Chondrocyte (in vitro differentiated cells): Measurements from ENCODE around the gene FRMD3. TPM values are rescaled to one million over a fixed set of nuclear protein-coding genes. Genes with fewer than 3 reads are reported as not detected.

ENCODE experiments used
- DNase-seq: peaks from one replicate; pipeline ENCODE4 v3.0.0; 2021; ENCODE audit warnings: mixed read lengths, low spot score
- H3K27ac Mint-ChIP-seq: one replicate; pipeline ENCODE4 v1.8.0; 2021; ENCODE audit warnings: mild to moderate bottlenecking, moderate library complexity, mixed read lengths; ENCODE audit not compliant: unreplicated experiment
- H3K27me3 Mint-ChIP-seq: 2 replicates; pipeline ENCODE4 v1.8.0; 2021; ENCODE audit warnings: low read depth, mixed read lengths
- H3K36me3 Mint-ChIP-seq: 2 replicates; pipeline ENCODE4 v1.8.0; 2021; ENCODE audit warnings: low read depth, mixed read lengths
- H3K4me1 Mint-ChIP-seq: 2 replicates; pipeline ENCODE4 v1.8.0; 2021; ENCODE audit warnings: low read depth, mild to moderate bottlenecking, mixed read lengths
- H3K4me3 Mint-ChIP-seq: one replicate; pipeline ENCODE4 v1.8.0; 2021; ENCODE audit warnings: mild to moderate bottlenecking, moderate library complexity, mixed read lengths; ENCODE audit not compliant: unreplicated experiment
- H3K9me3 Mint-ChIP-seq: 2 replicates; pipeline ENCODE4 v1.8.0; 2021; ENCODE audit warnings: low read depth, mixed read lengths
- CTCF ChIP-seq: fragments of 200-600 bp; sonication (generic); IDR thresholded peaks from 2 replicates; pipeline ENCODE4 v1.5.0; 2021; ENCODE audit warnings: antibody characterized with exemption, mild to moderate bottlenecking, moderate library complexity
- total RNA-seq: library from RNA; stranded (reverse); gene quantifications from 3 replicates; pipeline ENCODE4 v1.2.1, GENCODE V29; 2021

Gene FRMD3
- total RNA-seq, 1 donor from 2014 or later: 1.1 TPM

- no peaks in the 10 kb centered on the region for H3K9me3 Mint-ChIP-seq
- H3K4me1 Mint-ChIP-seq: peaks cover 9% of the 10 kb centered on the region
- DNase-seq: no peak
- H3K36me3 Mint-ChIP-seq: no peaks in the 10 kb centered on the region
- H3K4me3 Mint-ChIP-seq: no peak overlapping the region
- no peaks in the 10 kb centered on the region for H3K27me3 Mint-ChIP-seq
- TF ChIP-seq CTCF: no peak
- no peak overlapping the region for H3K27ac Mint-ChIP-seq
Measured at GRCh38 chr9:83505282-83505681, 32.9 kb downstream of the FRMD3 start.

DNA sequence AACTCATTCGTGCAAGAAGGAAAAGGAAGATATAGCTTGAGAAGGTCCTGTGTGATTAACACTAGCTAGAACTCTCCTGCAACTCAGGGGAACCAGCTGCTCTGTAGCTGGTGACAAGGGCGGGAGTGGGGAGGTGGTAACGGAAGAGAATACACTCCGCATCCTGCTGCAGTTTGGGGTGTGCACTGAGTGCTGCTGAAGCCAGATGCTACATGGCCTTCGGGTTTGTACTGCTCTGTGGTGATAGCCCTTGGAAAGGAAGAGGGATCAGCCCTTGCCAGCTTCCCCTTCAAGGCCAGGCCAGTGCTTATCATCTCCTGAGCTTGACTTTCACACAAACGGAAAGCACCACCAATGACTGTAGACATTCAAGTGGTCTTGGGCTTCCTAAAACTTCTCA is 34.3 kb downstream of the FRMD3 start:
- Mint-ChIP-seq H3K9me3 (no peaks in the 10 kb centered on the region), H3K27ac (no peak overlapping the region), H3K27me3 (no peaks in the 10 kb centered on the region), H3K4me3 (no peak overlapping the region), H3K4me1 (no peaks in the 10 kb centered on the region), H3K36me3 (no peaks in the 10 kb centered on the region)
- no peak for TF ChIP-seq CTCF
- DNase-seq: no peak

DNA sequence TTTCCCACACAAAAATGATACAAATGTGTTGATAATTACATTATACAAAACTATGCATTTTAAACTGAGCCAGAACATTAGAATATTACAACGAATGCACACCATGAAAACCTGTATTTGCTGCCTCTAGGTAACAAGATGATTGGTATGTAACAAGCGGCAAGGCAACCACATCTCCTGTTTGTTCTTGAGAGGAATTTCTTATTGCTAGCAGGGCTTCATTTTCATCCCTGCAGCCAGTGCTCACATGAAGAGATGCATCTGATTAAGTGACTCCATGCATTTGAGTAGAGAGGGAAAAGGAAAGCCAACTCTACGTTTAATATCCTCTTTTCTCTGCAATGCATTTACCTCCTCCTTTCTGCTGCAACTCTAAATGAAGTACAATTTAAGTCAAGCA is 36.6 kb downstream of the FRMD3 start:
- Mint-ChIP-seq H3K27me3 (no peaks in the 10 kb centered on the region), H3K27ac (no peak overlapping the region), H3K36me3 (no peaks in the 10 kb centered on the region), H3K9me3 (no peaks in the 10 kb centered on the region), H3K4me1 (no peaks in the 10 kb centered on the region), H3K4me3 (no peak overlapping the region)
- no peak for DNase-seq
- no peak for TF ChIP-seq CTCF

DNA sequence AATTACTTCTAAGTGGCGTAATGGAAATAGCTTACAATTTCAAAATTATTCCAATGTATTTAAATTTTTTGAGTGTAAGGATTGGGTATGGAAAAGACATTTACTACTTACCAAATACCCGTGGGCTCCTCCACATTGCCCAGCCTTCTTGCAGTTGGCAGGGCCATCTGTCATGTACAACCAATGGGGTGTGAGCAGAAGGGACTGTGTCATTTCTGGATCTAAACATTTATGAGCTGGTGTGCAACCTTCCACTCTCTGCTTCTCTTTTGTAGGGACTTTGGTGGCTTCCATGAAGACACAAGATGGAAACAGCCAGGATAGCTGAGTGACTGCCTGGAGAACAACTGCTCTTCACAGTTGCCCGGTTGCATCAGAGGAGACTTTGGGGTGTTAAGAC is 40.8 kb downstream of the FRMD3 start:
- Mint-ChIP-seq H3K27me3 (no peaks in the 10 kb centered on the region), H3K4me1 (no peaks in the 10 kb centered on the region), H3K36me3 (peaks cover 2% of the 10 kb centered on the region), H3K9me3 (no peaks in the 10 kb centered on the region), H3K4me3 (no peak overlapping the region), H3K27ac (no peak overlapping the region)
- DNase-seq: no peak
- no peak for TF ChIP-seq CTCF

DNA sequence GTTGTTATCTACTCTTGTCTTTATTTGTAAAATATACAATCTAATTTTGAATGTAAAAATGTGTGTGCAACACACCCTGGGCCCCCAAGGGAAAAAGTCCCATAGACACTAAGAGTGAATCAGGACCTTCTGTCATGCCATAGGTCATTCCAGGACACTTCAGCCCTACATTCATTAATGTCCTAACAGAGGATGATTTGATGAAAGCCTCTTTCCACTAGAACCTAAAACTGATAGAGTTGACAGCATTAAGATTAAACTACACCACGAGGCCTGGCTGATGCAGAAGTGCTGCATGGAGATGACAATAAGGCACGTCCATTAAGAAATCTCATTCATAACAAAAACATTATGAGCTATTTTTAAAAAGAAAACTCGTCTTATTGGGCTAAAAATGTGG is 46.2 kb downstream of the FRMD3 start:
- Mint-ChIP-seq H3K27me3 (no peaks in the 10 kb centered on the region), H3K9me3 (no peaks in the 10 kb centered on the region), H3K36me3 (peaks cover 2% of the 10 kb centered on the region), H3K4me3 (no peak overlapping the region), H3K27ac (no peak overlapping the region), H3K4me1 (no peaks in the 10 kb centered on the region)
- DNase-seq: no peak
- no peak for TF ChIP-seq CTCF
